HCT116 (cell line): ENCODE results near the gene C1QA. TPM values are rescaled to one million over a fixed set of nuclear protein-coding genes. Genes with fewer than 3 reads are reported as not detected.

Experiments used
- ATAC-seq: fragments of 200-7000 bp; cut with Tn5 transposase; 2 replicates; pipeline ENCODE4 v1.9.1; 2020; ENCODE audit warnings: mild to moderate bottlenecking, moderate library complexity
- BruUV-seq: library from RNA; stranded (reverse); fragments of 400-500 nt; replicated peaks from 2 replicates; lab custom pipeline; 2021; lab: Mats Ljungman, UMichigan
- CTCF ChIA-PET: fragments of 300-600 bp; sonication (Branson Sonifier 250); formaldehyde crosslinking; loops from one replicate; lab custom pipeline; 2021; ENCODE audit warnings: antibody characterized with exemption; lab: Charles Lee
- POLR2A ChIA-PET: fragments of 300-600, 350-600 bp; sonication (Branson Sonifier 250); formaldehyde crosslinking; loops from one replicate; lab custom pipeline; 2021; ENCODE audit warnings: antibody characterized with exemption; lab: Charles Lee
- RAD21 ChIA-PET, 2 experiments: fragments of 300-600 bp; sonication (Branson Sonifier 250); formaldehyde crosslinking; loops; one replicate each; lab custom pipeline; 2023; ENCODE audit warnings: low total read pairs in 2 of 2; ENCODE audit not compliant: uncharacterized antibody in 2 of 2, unreplicated experiment in 2 of 2, low non-redundant PET in 1 of 2; lab: Charles Lee
- DNase-seq: peaks from one replicate; pipeline ENCODE4 v3.0.0-alpha.2; 2010; ENCODE audit warnings: low read depth, low spot score
- H2AFZ ChIP-seq: fragments of 200-600 bp; shearing (Covaris generic), sonication (generic); 2 replicates; pipeline ENCODE4 v1.6.1; 2017; ENCODE audit warnings: low read depth, mixed run types, mixed read lengths, antibody characterized with exemption, low read length; ENCODE audit not compliant: poor library complexity, severe bottlenecking
- H3K27ac ChIP-seq: 2 replicates; pipeline ENCODE4 v1.5.1; 2012; ENCODE audit warnings: low read depth, low read length
- H3K27me3 ChIP-seq: fragments of 200-600 bp; sonication (generic); 2 replicates; pipeline ENCODE4 v1.6.1; 2016; ENCODE audit warnings: mixed run types, low read length, mixed read lengths; ENCODE audit not compliant: insufficient read depth
- H3K36me3 ChIP-seq, 2 experiments: fragments of 200-500 bp in 1 of 2; fragments of 200-600 bp in 1 of 2; sonication (Bioruptor generic) in 1 of 2; sonication (generic) in 1 of 2; 2 replicates each; pipeline versions ENCODE4 v1.5.1 to v1.6.1; 2014 to 2016; ENCODE audit warnings: low read length in 2 of 2, inconsistent platforms in 1 of 2, mixed read lengths in 1 of 2, mixed run types in 1 of 2; ENCODE audit not compliant: insufficient read depth in 2 of 2, control insufficient read depth in 1 of 2
- H3K4me1 ChIP-seq, 2 experiments: fragments of 200-600 bp in 1 of 2; sonication (generic) in 1 of 2; 2 replicates each; pipeline versions ENCODE4 v1.5.1 to v1.6.1; 2012 to 2017; ENCODE audit warnings: low read length in 2 of 2, inconsistent platforms in 1 of 2, mild to moderate bottlenecking in 1 of 2, mixed read lengths in 1 of 2, mixed run types in 1 of 2, moderate library complexity in 1 of 2; ENCODE audit not compliant: insufficient read depth in 2 of 2, control insufficient read depth in 1 of 2
- H3K4me2 ChIP-seq: fragments of 200-600 bp; sonication (generic); 2 replicates; pipeline ENCODE4 v1.6.1; 2017; ENCODE audit warnings: mixed run types, low read length, mixed read lengths
- H3K4me3 ChIP-seq, 2 experiments: fragments of 200-600 bp in 1 of 2; sonication (generic) in 1 of 2; replicated peaks in 1 of 2; 2 replicates each; pipeline ENCODE4 v1.5.1; 2011 to 2016; ENCODE audit warnings: low read length in 2 of 2, control low read depth in 1 of 2, low read depth in 1 of 2, mild to moderate bottlenecking in 1 of 2, mixed read lengths in 1 of 2, mixed run types in 1 of 2
- H3K79me2 ChIP-seq: fragments of 200-600 bp; sonication (generic); 2 replicates; pipeline ENCODE4 v1.6.1; 2017; ENCODE audit warnings: mild to moderate bottlenecking, mixed run types, low read length, moderate library complexity, mixed read lengths; ENCODE audit not compliant: insufficient read depth
- H3K9ac ChIP-seq: fragments of 200-600 bp; sonication (generic); 2 replicates; pipeline ENCODE4 v1.6.1; 2016; ENCODE audit warnings: low read length, mixed read lengths
- H3K9me2 ChIP-seq: fragments of 200-600 bp; sonication (generic), shearing (Covaris generic); 2 replicates; pipeline ENCODE4 v1.6.1; 2017; ENCODE audit warnings: mixed run types, mild to moderate bottlenecking, moderate library complexity; ENCODE audit not compliant: insufficient read depth
- H3K9me3 ChIP-seq, 2 experiments: fragments of 200-500 bp in 1 of 2; fragments of 200-600 bp in 1 of 2; sonication (Bioruptor generic) in 1 of 2; sonication (generic) in 1 of 2; 2 replicates each; pipeline ENCODE4 v1.6.1; 2014 to 2017; ENCODE audit warnings: low read length in 2 of 2, mixed read lengths in 2 of 2, inconsistent platforms in 1 of 2, low read depth in 1 of 2, mild to moderate bottlenecking in 1 of 2, mixed run types in 1 of 2, moderate library complexity in 1 of 2; ENCODE audit not compliant: control insufficient read depth in 1 of 2, insufficient read depth in 1 of 2
- H4K20me1 ChIP-seq: fragments of 200-600 bp; sonication (generic), shearing (Covaris generic); 2 replicates; pipeline ENCODE4 v1.6.1; 2017; ENCODE audit warnings: mixed run types, mild to moderate bottlenecking, moderate library complexity; ENCODE audit not compliant: insufficient read depth
- CBX3 ChIP-seq: IDR thresholded peaks from 2 replicates; pipeline ENCODE4 v1.6.1; 2012; ENCODE audit warnings: low read depth
- ELF1 ChIP-seq: IDR thresholded peaks from 2 replicates; pipeline ENCODE4 v1.6.1; 2012; ENCODE audit warnings: low read depth, borderline replicate concordance
- EZH2 ChIP-seq: fragments of 200-600 bp; sonication (generic); IDR thresholded peaks from 2 replicates; pipeline ENCODE4 v1.6.1; 2017; ENCODE audit warnings: antibody characterized with exemption, mixed run types
- FOSL1 ChIP-seq: IDR thresholded peaks from 2 replicates; pipeline ENCODE4 v1.6.1; 2012; ENCODE audit warnings: low read depth
- MAX ChIP-seq: IDR thresholded peaks from 2 replicates; pipeline ENCODE4 v1.6.1; 2012
- POLR2A ChIP-seq: IDR thresholded peaks from 2 replicates; pipeline ENCODE4 v1.7.0; 2011; ENCODE audit warnings: borderline replicate concordance; ENCODE audit not compliant: insufficient read depth, insufficient read length; ENCODE audit errors: extremely low read depth
- POLR2AphosphoS5 ChIP-seq: IDR thresholded peaks from 2 replicates; pipeline ENCODE4 v1.6.1; 2011; ENCODE audit warnings: mild to moderate bottlenecking, low read depth, low read length, moderate library complexity
- REST ChIP-seq: IDR thresholded peaks from 2 replicates; pipeline ENCODE4 v1.6.1; 2012; ENCODE audit warnings: low read depth
- ZFX ChIP-seq: fragments of 450-650 bp; IDR thresholded peaks from 2 replicates; pipeline ENCODE4 v1.6.1; 2017
- intact Hi-C: fragments of 100-400 bp; cut with micrococcal nuclease; formaldehyde crosslinking; loops from 2 replicates; pipeline ENCODE4 v1.10.0; 2022
- total RNA-seq: library from RNA; stranded (reverse); gene quantifications from one replicate; pipeline ENCODE4 v1.2.1, GENCODE V29; 2021; ENCODE audit not compliant: unreplicated experiment

Gene C1QA
- total RNA-seq, 1 experiment from 2014 or later = 0.91 TPM

GRCh38 chr1:22660716-22661241, 24.4 kb downstream of the C1QA start:
- intact Hi-C loops = no loop called here
- TF ChIP-seq POLR2AphosphoS5 = no peak
- no peak for TF ChIP-seq ELF1
- TF ChIP-seq ZFX = no peak
- no peak for TF ChIP-seq MAX
- no peak overlapping the region for H2AFZ ChIP-seq
- H3K9me3 ChIP-seq = no peaks in the 10 kb centered on the region
- CTCF ChIA-PET = no interaction called here
- no peak overlapping the region for H3K27ac ChIP-seq
- H3K27me3 ChIP-seq = peaks cover 8% of the 10 kb centered on the region; the same call in 1 of the 2 replicates
- RAD21 ChIA-PET = no interaction called here
- H3K4me1 ChIP-seq = no peaks in the 10 kb centered on the region
- no peak overlapping the region for H3K4me3 ChIP-seq
- no TSS peak for BruUV-seq
- no peaks in the 10 kb centered on the region for H3K9me2 ChIP-seq
- H3K36me3 ChIP-seq = no peaks in the 10 kb centered on the region
- no peak overlapping the region for H3K9ac ChIP-seq
- H3K79me2 ChIP-seq = no peaks in the 10 kb centered on the region
- H3K4me2 ChIP-seq = no peak overlapping the region
- no peak for ATAC-seq
- POLR2A ChIA-PET = no interaction called here
- no peaks in the 10 kb centered on the region for H4K20me1 ChIP-seq
- no peak for DNase-seq

GRCh38 chr1:22661880-22662279, 25.5 kb downstream of the C1QA start:
- Histone ChIP-seq H3K36me3 (no peaks in the 10 kb centered on the region), H3K4me1 (no peaks in the 10 kb centered on the region), H2AFZ (no peak overlapping the region), H3K27me3 (peaks cover 2% of the 10 kb centered on the region; the same call in 1 of the 2 replicates), H3K9me3 (no peaks in the 10 kb centered on the region), H3K4me3 (no peak overlapping the region), H3K4me2 (no peak overlapping the region), H3K79me2 (no peaks in the 10 kb centered on the region), H4K20me1 (no peaks in the 10 kb centered on the region), H3K9me2 (no peaks in the 10 kb centered on the region), H3K27ac (no peak overlapping the region), H3K9ac (no peak overlapping the region)
- ChIA-PET RAD21 (no interaction called here), POLR2A (no interaction called here), CTCF (interaction anchor here (0.8 to 1.5 kb wide), 2 partner anchors 267 to 268 kb away, joined by 3 read pairs; no protein-coding TSS in a partner anchor)
- intact Hi-C loops = no loop called here
- TF ChIP-seq FOSL1 (no peak), ELF1 (no peak), POLR2AphosphoS5 (no peak), POLR2A (no peak), EZH2 (no peak), REST (no peak), CBX3 (no peak)
- ATAC-seq (no peak), DNase-seq (no peak)
- no TSS peak for BruUV-seq
